ENCODE data around the gene NAXE.
"Not testable (repeated sequence)": the region's sequence is repeated elsewhere in the genome, so short reads cannot be mapped to it uniquely, and the experiment has no call there.

The NAXE gene

GRCh38 chr1:156608036-156608674, 16.6 kb downstream of the NAXE start:
- DNase-seq, result peak; percentile 77
- peak; percentile 93 for TF ChIP-seq CTCF (IDR thresholded peaks at IDR 0.05; ENCODE audit: low read depth, low read length)
- Histone ChIP-seq H3K27me3 (no peaks in the 10 kb centered on the region), H3K4me1 (no peaks in the 10 kb centered on the region), H3K9me3 (no peaks in the 10 kb centered on the region), H3K4me3 (ENCODE audit: low read depth, low read length) (no peak overlapping the region), H3K36me3 (no peaks in the 10 kb centered on the region)

- Histone ChIP-seq H3K4me1 (no peaks in the 10 kb centered on the region), H3K36me3 (no peaks in the 10 kb centered on the region), H3K4me3 (ENCODE audit: low read depth, low read length) (no peak overlapping the region), H3K27me3 (no peaks in the 10 kb centered on the region), H3K9me3 (no peaks in the 10 kb centered on the region)
- peak; percentile 80 for TF ChIP-seq CTCF (IDR thresholded peaks at IDR 0.05; ENCODE audit: low read depth, low read length)
- DNase-seq, result peak; percentile 71
Observed at GRCh38 chr1:156608981-156609380, 17.4 kb downstream of the NAXE start.

- DNase-seq; H3K36me3 ChIP-seq; H3K9me3 ChIP-seq; H3K27me3 ChIP-seq; H3K4me1 ChIP-seq; H3K4me3 ChIP-seq (ENCODE audit: low read depth, low read length): not testable (repeated sequence)
Observed at GRCh38 chr1:156610072-156610471, 18.5 kb downstream of the NAXE start.

- Histone ChIP-seq H3K4me3 (ENCODE audit: low read depth, low read length) (no peak overlapping the region), H3K27me3 (no peaks in the 10 kb centered on the region), H3K36me3 (no peaks in the 10 kb centered on the region), H3K9me3 (no peaks in the 10 kb centered on the region), H3K4me1 (peaks cover 14% of the 10 kb centered on the region)
- no peak for DNase-seq
- TF ChIP-seq CTCF (IDR thresholded peaks at IDR 0.05; ENCODE audit: low read depth, low read length), result no peak
Observed at GRCh38 chr1:156612666-156613065, 21.1 kb downstream of the NAXE start.

GRCh38 chr1:156615946-156616345, 24.4 kb downstream of the NAXE start:
- Histone ChIP-seq H3K27me3 (no peaks in the 10 kb centered on the region), H3K4me1 (peaks cover 14% of the 10 kb centered on the region), H3K4me3 (ENCODE audit: low read depth, low read length) (peak overlapping the region; percentile 42), H3K9me3 (no peaks in the 10 kb centered on the region), H3K36me3 (no peaks in the 10 kb centered on the region)
- DNase-seq, result no peak
- no peak for TF ChIP-seq CTCF (IDR thresholded peaks at IDR 0.05; ENCODE audit: low read depth, low read length)

- peak; percentile 28 for TF ChIP-seq CTCF (IDR thresholded peaks at IDR 0.05; ENCODE audit: low read depth, low read length)
- H3K27me3 ChIP-seq, result no peaks in the 10 kb centered on the region
- peak overlapping the region; percentile 42 for H3K4me3 ChIP-seq (ENCODE audit: low read depth, low read length)
- DNase-seq, result peak; percentile 91
- H3K9me3 ChIP-seq, result no peaks in the 10 kb centered on the region
- H3K36me3 ChIP-seq, result no peaks in the 10 kb centered on the region
- peaks cover 14% of the 10 kb centered on the region for H3K4me1 ChIP-seq
Observed at GRCh38 chr1:156616463-156616862, 24.9 kb downstream of the NAXE start.

Data from BE2C (cell line).